Gastroesophageal sphincter (tissue), 4 donors: Measurements from ENCODE around the gene ELK1. TPM values are rescaled to one million over a fixed set of nuclear protein-coding genes. Genes with fewer than 3 reads are reported as not detected.
A peak's percentile ranks its signal among the peaks of the same experiment; 100 is the strongest.

ENCODE experiments used
- ATAC-seq: fragments of 150-250 bp; one replicate; pipeline ENCODE4 v1.9.1; 2016; ENCODE audit warnings: mild to moderate bottlenecking, moderate library complexity
- H3K27ac ChIP-seq, 4 donors: fragments of 200-600 bp; sonication (generic) in 3 of 4; 1 replicate in 3 of 4; 2 replicates in 1 of 4; pipeline ENCODE4 v1.5.1; 2016 to 2019
- H3K27me3 ChIP-seq: fragments of 200-600 bp; sonication (generic); one replicate; pipeline ENCODE4 v1.5.1; 2019
- H3K36me3 ChIP-seq, 2 donors: fragments of 200-600 bp; sonication (generic); one replicate each; pipeline ENCODE4 v1.5.1; 2019; ENCODE audit warnings: control low read depth in 1 of 2
- H3K4me1 ChIP-seq, 3 donors: fragments of 200-600 bp; sonication (generic); 1 replicate in 2 of 3; 2 replicates in 1 of 3; pipeline ENCODE4 v1.5.1; 2016 to 2019; ENCODE audit warnings: control low read depth in 2 of 3
- H3K4me3 ChIP-seq, 2 donors: fragments of 200-600 bp; sonication (generic); one replicate each; pipeline ENCODE4 v1.5.1; 2019; ENCODE audit warnings: mild to moderate bottlenecking in 1 of 2, moderate library complexity in 1 of 2
- H3K9me3 ChIP-seq, 3 donors: fragments of 200-600 bp; sonication (generic); one replicate each; pipeline ENCODE4 v1.5.1; 2017 to 2019; ENCODE audit warnings: control low read depth in 2 of 3
- CTCF ChIP-seq, 4 experiments: fragments of 200-600 bp in 2 of 4; fragments of 450-650 bp in 2 of 4; sonication (generic) in 1 of 4; IDR thresholded peaks; one replicate each; pipeline ENCODE4 v1.5.1; 2017 to 2019; ENCODE audit warnings: antibody characterized with exemption in 4 of 4, mild to moderate bottlenecking in 2 of 4, moderate library complexity in 2 of 4
- EP300 ChIP-seq: sonication (generic); formaldehyde crosslinking; IDR thresholded peaks from one replicate; pipeline ENCODE4 v1.6.1; 2017; ENCODE audit warnings: antibody characterized with exemption, mild to moderate bottlenecking
- POLR2A ChIP-seq, 2 donors: fragments of 450-650 bp; IDR thresholded peaks; one replicate each; pipeline ENCODE4 v1.6.1; 2017; ENCODE audit warnings: antibody characterized with exemption in 2 of 2, mild to moderate bottlenecking in 2 of 2, moderate library complexity in 1 of 2
- POLR2AphosphoS5 ChIP-seq: sonication (generic); formaldehyde crosslinking; IDR thresholded peaks from one replicate; pipeline ENCODE4 v1.6.1; 2017; ENCODE audit warnings: antibody characterized with exemption
- WGBS, 2 donors: methylation state at CpG; one replicate each; pipeline ENCODE4 v1.1.5; 2018; ENCODE audit warnings: low coverage in 1 of 2; 5-methylcytosine and 5-hydroxymethylcytosine counted together
- total RNA-seq, 4 donors: library from RNA; depleted of rRNA; stranded (reverse); fragments of >200 nt; gene quantifications; one replicate each; pipeline ENCODE4 v1.1.0, GENCODE V29; 2016

Gene ELK1
- total RNA-seq, 4 donors from 2014 or later, result 20.0 to 26.8 (median 26.2) TPM

GRCh38 chrX:47621851-47622250 is 28.5 kb downstream of the ELK1 start:
- Histone ChIP-seq H3K27me3 (peaks cover 13% of the 10 kb centered on the region), H3K27ac (no peak overlapping the region), H3K4me1 (peaks cover 0 to 18% (median 0%) of the 10 kb centered on the region in 3 donors), H3K4me3 (no peak overlapping the region), H3K9me3 (no peaks in the 10 kb centered on the region), H3K36me3 (no peaks in the 10 kb centered on the region)
- ATAC-seq, result no peak
- no peak for TF ChIP-seq POLR2A (IDR thresholded peaks at IDR 0.05)
- TF ChIP-seq CTCF (IDR thresholded peaks at IDR 0.05), result no peak
- no peak for TF ChIP-seq EP300
- TF ChIP-seq POLR2AphosphoS5, result no peak
- 60 to 84% methylated on average over 1 to 5 of the region's 6 CpGs for WGBS, 2 donors

- no peak overlapping the region for H3K4me3 ChIP-seq
- H3K9me3 ChIP-seq, result no peaks in the 10 kb centered on the region
- ATAC-seq, result no peak
- H3K27ac ChIP-seq, result no peak overlapping the region
- H3K36me3 ChIP-seq, result no peaks in the 10 kb centered on the region
- TF ChIP-seq EP300 (no peak), POLR2AphosphoS5 (no peak), POLR2A (IDR thresholded peaks at IDR 0.05) (no peak), CTCF (IDR thresholded peaks at IDR 0.05) (no peak)
- H3K27me3 ChIP-seq, result peaks cover 13% of the 10 kb centered on the region
- 79% methylated on average over 3 of the region's 9 CpGs; no CpG with 5 or more reads in 1 of the 2 donors for WGBS, 2 donors
- peaks cover 0 to 18% (median 0%) of the 10 kb centered on the region in 3 donors for H3K4me1 ChIP-seq
These were observed 30.1 kb downstream of the ELK1 start for GRCh38 chrX:47620303-47620685.

GRCh38 chrX:47619486-47620302 is 30.7 kb downstream of the ELK1 start, which contains the start of gene SYN1:
Gene SYN1, minus strand, starts transcription at chrX:47619857. Its CDS starts 129 bp downstream, at chrX:47619728.
- Histone ChIP-seq H3K4me3 (peak within 1 kb of the TSS in 1 of 2 donors; percentile 39), H3K27ac (no peak within 1 kb of the TSS), H3K36me3 (no peaks in the 10 kb centered on the region), H3K4me1 (peaks cover 0 to 18% (median 0%) of the 10 kb centered on the region in 3 donors), H3K27me3 (peaks cover 13% of the 10 kb centered on the region), H3K9me3 (no peaks in the 10 kb centered on the region)
- no peak for TF ChIP-seq POLR2A (IDR thresholded peaks at IDR 0.05)
- no peak for TF ChIP-seq EP300
- TF ChIP-seq CTCF (IDR thresholded peaks at IDR 0.05), result peak in 2 of 4 experiments; percentile 36 to 55
- TF ChIP-seq POLR2AphosphoS5, result peak; percentile 7
- peak; percentile 85 for ATAC-seq
- WGBS, 2 donors, result no CpG with 5 or more reads among the region's 88 CpGs

GRCh38 chrX:47618923-47619485 is 31.4 kb downstream of the ELK1 start:
- H3K4me1 ChIP-seq, result peaks cover 0 to 18% (median 0%) of the 10 kb centered on the region in 3 donors
- H3K36me3 ChIP-seq, result no peaks in the 10 kb centered on the region
- H3K27ac ChIP-seq, result no peak overlapping the region
- no peaks in the 10 kb centered on the region for H3K9me3 ChIP-seq
- H3K4me3 ChIP-seq, result peak overlapping the region in 1 of 2 donors; percentile 39
- H3K27me3 ChIP-seq, result peaks cover 13% of the 10 kb centered on the region
- no peak for ATAC-seq
- 49 to 72% methylated on average over 4 to 6 of the region's 32 CpGs for WGBS, 2 donors
- no peak for TF ChIP-seq CTCF (IDR thresholded peaks at IDR 0.05)
- TF ChIP-seq POLR2AphosphoS5, result no peak
- TF ChIP-seq POLR2A (IDR thresholded peaks at IDR 0.05), result no peak
- no peak for TF ChIP-seq EP300
